ENCODE data around the gene GPC5.
"Not testable (repeated sequence)": the region's sequence is repeated elsewhere in the genome, so short reads cannot be mapped to it uniquely, and the experiment has no call there.

GPC5 gene

DNA sequence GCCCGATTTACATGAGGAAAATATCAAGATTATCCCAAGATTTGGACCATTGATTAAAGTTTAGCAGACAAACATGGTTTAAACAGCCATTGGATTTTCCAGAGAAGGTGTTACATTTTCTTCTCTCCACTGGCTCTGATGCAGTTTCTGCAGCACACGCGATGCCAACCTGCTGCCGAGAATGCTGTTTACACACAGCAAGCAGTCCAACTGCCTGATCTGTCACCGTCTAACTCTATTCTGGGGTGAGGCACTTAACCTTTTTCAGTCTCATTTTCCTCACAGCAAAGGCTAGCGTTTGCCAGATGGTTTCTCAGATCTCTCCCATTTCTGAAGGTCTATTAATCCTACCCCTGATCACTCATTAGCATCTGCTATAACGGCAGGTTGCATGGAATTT, 1064.7 kb downstream of the GPC5 start:
- Histone ChIP-seq H3K56ac (ENCODE audit: low read length) (no peak overlapping the region), H4K5ac (ENCODE audit: low read length) (no peak overlapping the region), H2BK120ac (ENCODE audit: low read depth, low read length) (no peak overlapping the region), H3K18ac (ENCODE audit: low read length) (no peak overlapping the region), H2BK15ac (replicated peaks; ENCODE audit: low read depth) (no peak overlapping the region), H3K27ac (ENCODE audit: low read depth, low read length) (no peak overlapping the region), H3K36me3 (ENCODE audit: control insufficient read depth, insufficient read depth, low read length) (no peaks in the 10 kb centered on the region), H3K4ac (ENCODE audit: low read depth, low read length) (no peak overlapping the region), H3K4me3 (ENCODE audit: low read length) (no peak overlapping the region), H3K27me3 (ENCODE audit: insufficient read depth, low read length, poor library complexity) (no peaks in the 10 kb centered on the region), H3K9ac (ENCODE audit: low read length) (no peak overlapping the region), H4K8ac (ENCODE audit: low read depth, low read length) (no peak overlapping the region), H2BK5ac (ENCODE audit: low read length) (no peak overlapping the region), H3K4me1 (ENCODE audit: control insufficient read depth, low read depth, low read length) (no peaks in the 10 kb centered on the region), H3K79me1 (ENCODE audit: low read length) (no peaks in the 10 kb centered on the region), H3K4me2 (ENCODE audit: low read length) (no peak overlapping the region), H2AK5ac (ENCODE audit: low read length) (no peak overlapping the region), H3K79me2 (ENCODE audit: control insufficient read depth, insufficient read depth, low read length) (no peaks in the 10 kb centered on the region), H3K23ac (ENCODE audit: low read length) (no peak overlapping the region)
- no peak for DNase-seq
- no CpG with 5 or more reads among the region's 7 CpGs for WGBS (ENCODE audit: extremely low coverage, insufficient coverage, low lambda C conversion rate)

GRCh38 chr13:92473765-92474475, 1075.5 kb downstream of the GPC5 start:
- no peak overlapping the region for H3K4me2 ChIP-seq (ENCODE audit: low read length)
- H3K9ac ChIP-seq (ENCODE audit: low read length), result no peak overlapping the region
- no peak overlapping the region for H2BK120ac ChIP-seq (ENCODE audit: low read depth, low read length)
- H3K27ac ChIP-seq (ENCODE audit: low read depth, low read length), result no peak overlapping the region
- H3K79me2 ChIP-seq (ENCODE audit: control insufficient read depth, insufficient read depth, low read length), result no peaks in the 10 kb centered on the region
- H2AK5ac ChIP-seq (ENCODE audit: low read length), result no peak overlapping the region
- H2BK5ac ChIP-seq (ENCODE audit: low read length), result no peak overlapping the region
- no peaks in the 10 kb centered on the region for H3K36me3 ChIP-seq (ENCODE audit: control insufficient read depth, insufficient read depth, low read length)
- H2BK15ac ChIP-seq (replicated peaks; ENCODE audit: low read depth), result no peak overlapping the region
- H3K4me3 ChIP-seq (ENCODE audit: low read length), result no peak overlapping the region
- no peaks in the 10 kb centered on the region for H3K27me3 ChIP-seq (ENCODE audit: insufficient read depth, low read length, poor library complexity)
- H3K18ac ChIP-seq (ENCODE audit: low read length), result no peak overlapping the region
- H4K5ac ChIP-seq (ENCODE audit: low read length), result no peak overlapping the region
- no CpG with 5 or more reads among the region's 3 CpGs for WGBS (ENCODE audit: extremely low coverage, insufficient coverage, low lambda C conversion rate)
- no peak overlapping the region for H4K8ac ChIP-seq (ENCODE audit: low read depth, low read length)
- H3K4ac ChIP-seq (ENCODE audit: low read depth, low read length), result no peak overlapping the region
- no peak overlapping the region for H3K23ac ChIP-seq (ENCODE audit: low read length)
- no peak for DNase-seq
- no peak overlapping the region for H3K56ac ChIP-seq (ENCODE audit: low read length)
- H3K79me1 ChIP-seq (ENCODE audit: low read length), result no peaks in the 10 kb centered on the region
- H3K4me1 ChIP-seq (ENCODE audit: control insufficient read depth, low read depth, low read length), result no peaks in the 10 kb centered on the region

DNA sequence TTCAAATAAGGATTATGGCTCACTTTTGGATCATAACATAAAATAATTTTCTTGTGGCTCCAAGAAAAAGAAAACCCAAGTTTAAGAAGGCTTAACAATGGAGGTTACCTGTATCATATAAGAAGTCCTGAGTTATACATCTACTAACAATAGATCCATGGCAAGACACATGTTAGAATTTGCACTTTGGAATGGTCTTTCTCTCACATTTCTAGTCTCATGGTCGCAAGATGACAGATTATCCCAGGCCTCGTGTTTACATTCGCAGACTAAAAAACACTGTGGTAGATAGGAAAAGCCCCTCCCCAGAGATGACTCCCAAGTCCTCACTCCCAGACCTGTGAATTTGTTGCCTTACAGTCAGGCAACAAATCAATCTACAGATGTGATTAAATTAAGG, 1082.0 kb downstream of the GPC5 start:
- Histone ChIP-seq H2BK120ac (ENCODE audit: low read depth, low read length) (no peak overlapping the region), H3K79me1 (ENCODE audit: low read length) (no peaks in the 10 kb centered on the region), H3K4me2 (ENCODE audit: low read length) (no peak overlapping the region), H3K23ac (ENCODE audit: low read length) (no peak overlapping the region), H3K36me3 (ENCODE audit: control insufficient read depth, insufficient read depth, low read length) (no peaks in the 10 kb centered on the region), H2AK5ac (ENCODE audit: low read length) (no peak overlapping the region), H4K8ac (ENCODE audit: low read depth, low read length) (no peak overlapping the region), H3K56ac (ENCODE audit: low read length) (no peak overlapping the region), H3K4me1 (ENCODE audit: control insufficient read depth, low read depth, low read length) (no peaks in the 10 kb centered on the region), H2BK15ac (replicated peaks; ENCODE audit: low read depth) (no peak overlapping the region), H3K4ac (ENCODE audit: low read depth, low read length) (no peak overlapping the region), H3K18ac (ENCODE audit: low read length) (no peak overlapping the region), H3K27me3 (ENCODE audit: insufficient read depth, low read length, poor library complexity) (no peaks in the 10 kb centered on the region), H3K9ac (ENCODE audit: low read length) (no peak overlapping the region), H2BK5ac (ENCODE audit: low read length) (no peak overlapping the region), H3K4me3 (ENCODE audit: low read length) (no peak overlapping the region), H3K27ac (ENCODE audit: low read depth, low read length) (no peak overlapping the region), H3K79me2 (ENCODE audit: control insufficient read depth, insufficient read depth, low read length) (no peaks in the 10 kb centered on the region), H4K5ac (ENCODE audit: low read length) (no peak overlapping the region)
- DNase-seq, result no peak
- WGBS (ENCODE audit: extremely low coverage, insufficient coverage, low lambda C conversion rate), result no CpG with 5 or more reads among the region's 3 CpGs

DNA sequence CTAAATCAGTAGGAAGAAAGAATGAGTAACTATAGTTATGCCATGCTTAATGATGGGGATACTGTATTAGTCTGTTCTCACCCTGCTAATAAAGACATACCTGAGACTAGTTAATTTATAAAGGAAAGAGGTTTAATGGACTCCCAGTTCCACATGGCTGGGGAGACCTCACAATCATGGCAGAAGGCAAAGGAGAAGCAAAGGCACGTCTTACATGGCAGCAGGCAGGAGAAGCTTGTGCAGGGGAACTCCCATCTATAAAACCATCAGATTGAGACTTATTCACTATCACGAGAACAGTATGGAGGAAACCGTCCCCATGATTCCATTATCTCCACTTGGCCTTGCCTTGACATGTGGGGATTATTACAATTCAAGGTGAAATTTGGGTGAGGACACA, 1084.4 kb downstream of the GPC5 start:
- WGBS (ENCODE audit: extremely low coverage, insufficient coverage, low lambda C conversion rate), result no CpG with 5 or more reads among the region's 3 CpGs
- not testable (repeated sequence) for H3K27me3 ChIP-seq (ENCODE audit: insufficient read depth, low read length, poor library complexity); H3K23ac ChIP-seq (ENCODE audit: low read length); H4K8ac ChIP-seq (ENCODE audit: low read depth, low read length); H2AK5ac ChIP-seq (ENCODE audit: low read length); H3K4ac ChIP-seq (ENCODE audit: low read depth, low read length); H3K4me2 ChIP-seq (ENCODE audit: low read length); H3K9ac ChIP-seq (ENCODE audit: low read length); H3K4me3 ChIP-seq (ENCODE audit: low read length); H3K4me1 ChIP-seq (ENCODE audit: control insufficient read depth, low read depth, low read length); H3K27ac ChIP-seq (ENCODE audit: low read depth, low read length); H3K79me2 ChIP-seq (ENCODE audit: control insufficient read depth, insufficient read depth, low read length); H3K79me1 ChIP-seq (ENCODE audit: low read length); H4K5ac ChIP-seq (ENCODE audit: low read length); H3K36me3 ChIP-seq (ENCODE audit: control insufficient read depth, insufficient read depth, low read length); H2BK5ac ChIP-seq (ENCODE audit: low read length); H3K56ac ChIP-seq (ENCODE audit: low read length); H3K18ac ChIP-seq (ENCODE audit: low read length); H2BK15ac ChIP-seq (replicated peaks; ENCODE audit: low read depth); H2BK120ac ChIP-seq (ENCODE audit: low read depth, low read length); DNase-seq

DNA sequence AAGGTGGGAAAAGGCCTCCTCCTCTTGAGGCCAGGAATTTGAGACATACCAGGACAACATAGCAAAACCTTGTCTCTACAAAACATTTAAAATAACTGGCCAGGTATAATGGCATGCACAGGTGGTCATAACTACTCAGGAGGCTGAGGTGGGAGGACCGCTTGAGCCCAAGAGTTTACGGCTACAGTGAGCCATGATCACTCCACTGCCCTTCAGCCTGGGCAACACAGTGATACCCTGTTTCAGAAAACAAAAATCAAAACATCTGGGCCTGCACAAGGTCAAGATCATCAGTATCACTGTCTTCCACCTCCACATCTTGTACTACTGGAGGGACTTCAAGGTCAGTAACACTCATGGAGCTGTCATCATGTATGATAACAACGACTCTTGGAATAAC, 1085.5 kb downstream of the GPC5 start:
- no peak overlapping the region for H2AK5ac ChIP-seq (ENCODE audit: low read length)
- H3K56ac ChIP-seq (ENCODE audit: low read length), result no peak overlapping the region
- no peak overlapping the region for H2BK15ac ChIP-seq (replicated peaks; ENCODE audit: low read depth)
- H3K36me3 ChIP-seq (ENCODE audit: control insufficient read depth, insufficient read depth, low read length), result no peaks in the 10 kb centered on the region
- H3K4me1 ChIP-seq (ENCODE audit: control insufficient read depth, low read depth, low read length), result no peaks in the 10 kb centered on the region
- H3K79me2 ChIP-seq (ENCODE audit: control insufficient read depth, insufficient read depth, low read length), result no peaks in the 10 kb centered on the region
- no peak overlapping the region for H3K9ac ChIP-seq (ENCODE audit: low read length)
- DNase-seq, result no peak
- no peak overlapping the region for H3K4ac ChIP-seq (ENCODE audit: low read depth, low read length)
- no peaks in the 10 kb centered on the region for H3K79me1 ChIP-seq (ENCODE audit: low read length)
- no peak overlapping the region for H3K18ac ChIP-seq (ENCODE audit: low read length)
- H2BK120ac ChIP-seq (ENCODE audit: low read depth, low read length), result no peak overlapping the region
- no peak overlapping the region for H2BK5ac ChIP-seq (ENCODE audit: low read length)
- no CpG with 5 or more reads among the region's 3 CpGs for WGBS (ENCODE audit: extremely low coverage, insufficient coverage, low lambda C conversion rate)
- H3K4me3 ChIP-seq (ENCODE audit: low read length), result no peak overlapping the region
- H3K4me2 ChIP-seq (ENCODE audit: low read length), result no peak overlapping the region
- H3K23ac ChIP-seq (ENCODE audit: low read length), result no peak overlapping the region
- no peaks in the 10 kb centered on the region for H3K27me3 ChIP-seq (ENCODE audit: insufficient read depth, low read length, poor library complexity)
- no peak overlapping the region for H4K5ac ChIP-seq (ENCODE audit: low read length)
- H4K8ac ChIP-seq (ENCODE audit: low read depth, low read length), result no peak overlapping the region
- H3K27ac ChIP-seq (ENCODE audit: low read depth, low read length), result no peak overlapping the region

- Histone ChIP-seq H4K5ac (ENCODE audit: low read length) (no peak overlapping the region), H3K4me3 (ENCODE audit: low read length) (no peak overlapping the region), H2BK120ac (ENCODE audit: low read depth, low read length) (no peak overlapping the region), H2AK5ac (ENCODE audit: low read length) (no peak overlapping the region), H4K8ac (ENCODE audit: low read depth, low read length) (no peak overlapping the region), H3K56ac (ENCODE audit: low read length) (no peak overlapping the region), H3K4ac (ENCODE audit: low read depth, low read length) (no peak overlapping the region), H3K4me1 (ENCODE audit: control insufficient read depth, low read depth, low read length) (no peaks in the 10 kb centered on the region), H3K9ac (ENCODE audit: low read length) (no peak overlapping the region), H3K36me3 (ENCODE audit: control insufficient read depth, insufficient read depth, low read length) (no peaks in the 10 kb centered on the region), H3K23ac (ENCODE audit: low read length) (no peak overlapping the region), H2BK5ac (ENCODE audit: low read length) (no peak overlapping the region), H3K4me2 (ENCODE audit: low read length) (no peak overlapping the region), H3K18ac (ENCODE audit: low read length) (no peak overlapping the region), H3K27me3 (ENCODE audit: insufficient read depth, low read length, poor library complexity) (no peaks in the 10 kb centered on the region), H2BK15ac (replicated peaks; ENCODE audit: low read depth) (no peak overlapping the region), H3K27ac (ENCODE audit: low read depth, low read length) (no peak overlapping the region), H3K79me1 (ENCODE audit: low read length) (no peaks in the 10 kb centered on the region), H3K79me2 (ENCODE audit: control insufficient read depth, insufficient read depth, low read length) (no peaks in the 10 kb centered on the region)
- DNase-seq, result no peak
Measured at GRCh38 chr13:92487238-92487637, 1088.8 kb downstream of the GPC5 start.
